NCI-H1694 treated with DMSO at 0.1 percent for 48 hours (cell line): ENCODE results near the gene RNF213.
"Not testable (repeated sequence)": the region's sequence is repeated elsewhere in the genome, so short reads cannot be mapped to it uniquely, and the experiment has no call there.

Experiments used
- DNase-seq: peaks from one replicate; lab custom pipeline; 2025; lab: John Stamatoyannopoulos, UW

Gene RNF213

GRCh38 chr17:80252871-80253270, 7.8 kb upstream of the RNF213 start:
- DNase-seq: peak; percentile 48

GRCh38 chr17:80253631-80254395, 6.8 kb upstream of the RNF213 start:
- no peak for DNase-seq

- no peak for DNase-seq
Observed at GRCh38 chr17:80254396-80255251, 6.0 kb upstream of the RNF213 start.

GRCh38 chr17:80256034-80256350, 4.7 kb upstream of the RNF213 start:
- DNase-seq: no peak

GRCh38 chr17:80257716-80258213, 2.9 kb upstream of the RNF213 start:
- DNase-seq: no peak

GRCh38 chr17:80258296-80258695, 2.4 kb upstream of the RNF213 start:
- DNase-seq: not testable (repeated sequence)

- DNase-seq: no peak
Observed at GRCh38 chr17:80259457-80260068, 1.1 kb upstream of the RNF213 start.

GRCh38 chr17:80260069-80260535, 550 bp upstream of the RNF213 start:
- DNase-seq: no peak

- no peak for DNase-seq
Observed at GRCh38 chr17:80261159-80261894, 675 bp downstream of the RNF213 start.

GRCh38 chr17:80261895-80262279, 1.2 kb downstream of the RNF213 start:
- no peak for DNase-seq

GRCh38 chr17:80262291-80262690, 1.6 kb downstream of the RNF213 start:
- no peak for DNase-seq

GRCh38 chr17:80262775-80263244, 2.2 kb downstream of the RNF213 start:
- DNase-seq: no peak

GRCh38 chr17:80263253-80264204, 2.9 kb downstream of the RNF213 start:
- DNase-seq: peak; percentile 70

- DNase-seq: no peak
Observed at GRCh38 chr17:80264205-80265075, 3.8 kb downstream of the RNF213 start.

- no peak for DNase-seq
Observed at GRCh38 chr17:80265205-80266068, 4.8 kb downstream of the RNF213 start.

- DNase-seq: no peak
Observed at GRCh38 chr17:80267391-80267790, 6.7 kb downstream of the RNF213 start.

- no peak for DNase-seq
Observed at GRCh38 chr17:80268427-80268826, 7.8 kb downstream of the RNF213 start.

GRCh38 chr17:80269405-80269807, 8.8 kb downstream of the RNF213 start:
- DNase-seq: no peak

GRCh38 chr17:80270104-80270503, 9.5 kb downstream of the RNF213 start:
- DNase-seq: no peak
